Neural progenitor cell (in vitro differentiated cells): Measurements from ENCODE around the gene PTPRN2. TPM values are rescaled to one million over a fixed set of nuclear protein-coding genes. Genes with fewer than 3 reads are reported as not detected.
A peak's percentile ranks its signal among the peaks of the same experiment; 100 is the strongest.
"Not testable (repeated sequence)": the region's sequence is repeated elsewhere in the genome, so short reads cannot be mapped to it uniquely, and the experiment has no call there.

Experiments used
- DNase-seq: peaks from one replicate; pipeline ENCODE4 v3.0.0-alpha.2; 2016; ENCODE audit warnings: low spot score
- H2AFZ ChIP-seq: fragments of 200-600 bp; sonication (generic); replicated peaks from 2 replicates; pipeline ENCODE4 v1.6.1; 2016; ENCODE audit warnings: antibody characterized with exemption
- H3F3A ChIP-seq: fragments of 200-600 bp; sonication (generic); 2 replicates; pipeline ENCODE4 v1.6.1; 2016; ENCODE audit warnings: antibody characterized with exemption, low read depth
- H3K27ac ChIP-seq: fragments of 200-600 bp; sonication (generic); 2 replicates; pipeline ENCODE4 v1.5.1; 2016; ENCODE audit warnings: mild to moderate bottlenecking
- H3K27me3 ChIP-seq: fragments of 200-600 bp; sonication (generic); 2 replicates; pipeline ENCODE4 v1.6.1; 2016; ENCODE audit warnings: mild to moderate bottlenecking, moderate library complexity
- H3K36me3 ChIP-seq: fragments of 200-600 bp; sonication (generic); 2 replicates; pipeline ENCODE4 v1.5.1; 2016
- H3K4me1 ChIP-seq: fragments of 200-600 bp; sonication (generic); 2 replicates; pipeline ENCODE4 v1.6.1; 2016; ENCODE audit warnings: mixed run types
- H3K4me2 ChIP-seq: fragments of 200-600 bp; sonication (generic); 2 replicates; pipeline ENCODE4 v1.6.1; 2016
- H3K4me3 ChIP-seq: fragments of 200-600 bp; sonication (generic); 2 replicates; pipeline ENCODE4 v1.5.1; 2016
- H3K79me2 ChIP-seq: fragments of 200-600 bp; sonication (generic); 2 replicates; pipeline ENCODE4 v1.6.1; 2016; ENCODE audit warnings: low read depth
- H3K9ac ChIP-seq: fragments of 200-600 bp; sonication (generic); 2 replicates; pipeline ENCODE4 v1.6.1; 2016
- H3K9me3 ChIP-seq: fragments of 200-600 bp; sonication (generic); 2 replicates; pipeline ENCODE4 v1.5.1; 2016; ENCODE audit warnings: low read depth
- H4K20me1 ChIP-seq: fragments of 200-600 bp; sonication (generic); 2 replicates; pipeline ENCODE4 v1.6.1; 2016; ENCODE audit warnings: low read depth
- H3K27ac Mint-ChIP-seq: 3 replicates; pipeline ENCODE4 v1.8.0; 2021; ENCODE audit warnings: mixed read lengths
- H3K27me3 Mint-ChIP-seq: 2 replicates; pipeline ENCODE4 v1.8.0; 2022; ENCODE audit warnings: low read depth, mild to moderate bottlenecking, inconsistent platforms, moderate library complexity, mixed read lengths; ENCODE audit not compliant: insufficient read depth
- H3K36me3 Mint-ChIP-seq: 3 replicates; pipeline ENCODE4 v1.8.0; 2021; ENCODE audit warnings: mixed read lengths
- H3K4me1 Mint-ChIP-seq: 3 replicates; pipeline ENCODE4 v1.8.0; 2021; ENCODE audit warnings: mixed read lengths
- H3K4me3 Mint-ChIP-seq: 3 replicates; pipeline ENCODE4 v1.8.0; 2021; ENCODE audit warnings: mild to moderate bottlenecking, moderate library complexity, mixed read lengths
- H3K9me3 Mint-ChIP-seq: 3 replicates; pipeline ENCODE4 v1.8.0; 2020; ENCODE audit warnings: mixed read lengths
- CTCF ChIP-seq: fragments of 200-600 bp; sonication (generic); IDR thresholded peaks from 2 replicates; pipeline ENCODE4 v1.5.1; 2017; ENCODE audit warnings: antibody characterized with exemption, mild to moderate bottlenecking
- EZH2 ChIP-seq: fragments of 200-600 bp; sonication (generic); IDR thresholded peaks from 2 replicates; pipeline ENCODE4 v1.6.1; 2017; ENCODE audit warnings: antibody characterized with exemption, mild to moderate bottlenecking, moderate library complexity
- EZH2phosphoT487 ChIP-seq: fragments of 200-600 bp; sonication (generic); IDR thresholded peaks from 2 replicates; pipeline ENCODE4 v1.6.1; 2017; ENCODE audit warnings: antibody characterized with exemption
- total RNA-seq: library from RNA; depleted of rRNA; stranded (reverse); fragments of >200 nt; gene quantifications from 2 replicates; pipeline ENCODE4 v1.2.3, GENCODE V29; 2015; ENCODE audit warnings: low replicate concordance

PTPRN2 gene
- total RNA-seq, 1 donor from 2014 or later, result 3.0 TPM

DNA sequence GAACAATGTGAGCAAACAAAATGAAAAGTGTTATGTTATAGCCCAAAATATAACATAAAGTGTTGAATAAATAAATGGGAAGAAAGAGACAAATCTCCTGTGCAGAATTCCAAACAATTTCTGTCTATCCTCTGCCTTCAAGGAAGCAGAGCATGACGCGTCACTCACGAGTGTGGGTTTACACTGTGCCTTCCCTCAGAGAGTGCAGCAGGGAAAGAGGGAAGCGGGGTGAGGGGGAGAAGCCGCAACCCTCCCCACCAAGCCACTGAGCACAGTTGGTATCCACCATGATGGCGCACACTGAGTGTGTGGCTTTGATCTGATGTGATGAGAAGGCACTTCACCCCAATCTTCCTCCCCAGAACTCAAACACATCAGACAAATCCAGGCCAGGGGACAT, 74.8 kb downstream of the PTPRN2 start:
- Mint-ChIP-seq H3K27ac (no peak overlapping the region), H3K4me1 (peaks cover 21% of the 10 kb centered on the region), H3K4me3 (peak overlapping the region; percentile 14), H3K36me3 (peaks cover 5% of the 10 kb centered on the region), H3K27me3 (peaks cover 2% of the 10 kb centered on the region), H3K9me3 (peaks cover 34% of the 10 kb centered on the region)
- Histone ChIP-seq H3K4me1 (no peaks in the 10 kb centered on the region), H3K9me3 (no peaks in the 10 kb centered on the region), H3K27me3 (no peaks in the 10 kb centered on the region), H3F3A (no peaks in the 10 kb centered on the region), H3K9ac (no peak overlapping the region), H3K27ac (no peak overlapping the region), H2AFZ (no peak overlapping the region), H3K79me2 (no peaks in the 10 kb centered on the region), H3K36me3 (no peaks in the 10 kb centered on the region), H3K4me3 (no peak overlapping the region), H4K20me1 (no peaks in the 10 kb centered on the region), H3K4me2 (no peak overlapping the region)
- no peak for TF ChIP-seq EZH2phosphoT487
- TF ChIP-seq EZH2, result no peak
- no peak for DNase-seq

GRCh38 chr7:158512042-158512441, 75.6 kb downstream of the PTPRN2 start:
- H3K9me3 Mint-ChIP-seq, result peaks cover 39% of the 10 kb centered on the region
- Histone ChIP-seq H3K27me3 (no peaks in the 10 kb centered on the region), H2AFZ (no peak overlapping the region), H3K36me3 (no peaks in the 10 kb centered on the region), H3K4me2 (no peak overlapping the region), H4K20me1 (no peaks in the 10 kb centered on the region), H3K4me3 (no peak overlapping the region), H3K27ac (no peak overlapping the region), H3F3A (no peaks in the 10 kb centered on the region), H3K9me3 (no peaks in the 10 kb centered on the region), H3K79me2 (no peaks in the 10 kb centered on the region), H3K4me1 (no peaks in the 10 kb centered on the region), H3K9ac (no peak overlapping the region)
- H3K4me3 Mint-ChIP-seq, result no peak overlapping the region
- peaks cover 2% of the 10 kb centered on the region for H3K27me3 Mint-ChIP-seq
- peaks cover 23% of the 10 kb centered on the region for H3K4me1 Mint-ChIP-seq
- H3K27ac Mint-ChIP-seq, result no peak overlapping the region
- TF ChIP-seq EZH2phosphoT487, result no peak
- no peak for TF ChIP-seq CTCF
- TF ChIP-seq EZH2, result no peak
- peaks cover 5% of the 10 kb centered on the region for H3K36me3 Mint-ChIP-seq
- no peak for DNase-seq

DNA sequence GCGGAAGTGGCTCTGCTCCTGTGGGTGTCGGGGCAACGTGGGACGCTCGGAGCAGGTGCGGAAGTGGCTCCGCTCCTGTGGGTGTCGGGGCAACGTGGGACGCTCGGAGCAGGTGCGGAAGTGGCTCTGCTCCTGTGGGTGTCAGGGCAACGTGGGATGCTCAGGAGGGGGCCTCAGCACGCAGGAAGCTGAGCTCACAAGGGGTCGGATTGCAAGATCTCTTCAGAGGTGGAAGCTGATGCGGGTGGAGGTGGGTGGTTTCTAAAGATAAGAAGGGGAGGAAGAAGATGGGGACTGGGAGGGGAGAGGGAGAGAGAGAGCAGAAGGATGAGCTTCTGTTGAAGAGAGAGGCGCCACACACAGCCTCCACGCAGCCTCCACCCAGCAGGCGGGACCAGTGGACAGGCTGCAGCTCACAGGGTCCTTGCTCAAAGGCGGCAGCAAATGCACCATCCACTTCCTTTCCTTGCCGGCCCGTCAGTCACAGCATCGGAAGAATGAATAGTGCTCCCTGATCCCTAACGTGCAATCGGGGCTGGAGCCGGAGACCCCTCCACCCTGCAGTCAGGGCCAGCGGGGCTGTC, 78.7 kb downstream of the PTPRN2 start:
- Mint-ChIP-seq H3K27ac (peak overlapping the region; percentile 69), H3K36me3 (peaks cover 5% of the 10 kb centered on the region), H3K27me3 (peaks cover 2% of the 10 kb centered on the region), H3K9me3 (peaks cover 50% of the 10 kb centered on the region), H3K4me3 (no peak overlapping the region), H3K4me1 (peaks cover 23% of the 10 kb centered on the region)
- Histone ChIP-seq H3K4me2 (no peak overlapping the region), H3K4me3 (no peak overlapping the region), H3K27me3 (no peaks in the 10 kb centered on the region), H3K9me3 (no peaks in the 10 kb centered on the region), H3F3A (no peaks in the 10 kb centered on the region), H3K4me1 (no peaks in the 10 kb centered on the region), H4K20me1 (no peaks in the 10 kb centered on the region), H3K36me3 (no peaks in the 10 kb centered on the region), H3K79me2 (no peaks in the 10 kb centered on the region), H3K9ac (no peak overlapping the region), H3K27ac (no peak overlapping the region), H2AFZ (no peak overlapping the region)
- no peak for DNase-seq
- TF ChIP-seq EZH2phosphoT487, result no peak
- TF ChIP-seq CTCF, result no peak
- no peak for TF ChIP-seq EZH2

- not testable (repeated sequence) for H3K9ac ChIP-seq, H3F3A ChIP-seq, H3K4me2 ChIP-seq, H3K4me1 ChIP-seq, H3K4me3 ChIP-seq, H3K27me3 Mint-ChIP-seq, DNase-seq, H3K36me3 ChIP-seq, H2AFZ ChIP-seq, H4K20me1 ChIP-seq, H3K27me3 ChIP-seq, H3K36me3 Mint-ChIP-seq, H3K4me3 Mint-ChIP-seq, H3K9me3 ChIP-seq, H3K27ac ChIP-seq, H3K79me2 ChIP-seq
- Mint-ChIP-seq H3K4me1 (peaks cover 23% of the 10 kb centered on the region), H3K27ac (peak overlapping the region; percentile 76), H3K9me3 (peaks cover 51% of the 10 kb centered on the region)
Measured at GRCh38 chr7:158508321-158508720, 79.3 kb downstream of the PTPRN2 start.
